Esophagus muscularis mucosa (tissue), 4 donors: ENCODE measurements around the gene BCAS1.

ENCODE experiments used
- CTCF ChIP-seq, 3 experiments: fragments of 200-600 bp in 2 of 3; fragments of 450-650 bp in 1 of 3; sonication (generic) in 2 of 3; IDR thresholded peaks; one replicate each; pipeline ENCODE4 v1.5.1; 2017 to 2019; ENCODE audit warnings: antibody characterized with exemption in 3 of 3, mild to moderate bottlenecking in 2 of 3, moderate library complexity in 1 of 3
- EP300 ChIP-seq: sonication (generic); formaldehyde crosslinking; IDR thresholded peaks from one replicate; pipeline ENCODE4 v1.6.1; 2017; ENCODE audit warnings: antibody characterized with exemption
- POLR2A ChIP-seq: fragments of 450-650 bp; IDR thresholded peaks from one replicate; pipeline ENCODE4 v1.6.1; 2017; ENCODE audit warnings: antibody characterized with exemption, moderate library complexity, mild to moderate bottlenecking, low read depth
- POLR2AphosphoS5 ChIP-seq, 2 donors: sonication (generic); formaldehyde crosslinking; IDR thresholded peaks; one replicate each; pipeline ENCODE4 v1.6.1; 2017; ENCODE audit warnings: antibody characterized with exemption in 2 of 2

GRCh38 chr20:53982624-53983023, 87.8 kb downstream of the BCAS1 start:
- TF ChIP-seq EP300 (no peak), POLR2A (no peak), CTCF (IDR thresholded peaks at IDR 0.05) (no peak), POLR2AphosphoS5 (IDR thresholded peaks at IDR 0.05) (no peak)
